ENCODE data around the gene HMX1. TPM values are rescaled to one million over a fixed set of nuclear protein-coding genes. Genes with fewer than 3 reads are reported as not detected.
A peak's percentile ranks its signal among the peaks of the same experiment; 100 is the strongest.

Gene HMX1
- total RNA-seq, 1 donor from 2014 or later = 0.92 TPM

DNA sequence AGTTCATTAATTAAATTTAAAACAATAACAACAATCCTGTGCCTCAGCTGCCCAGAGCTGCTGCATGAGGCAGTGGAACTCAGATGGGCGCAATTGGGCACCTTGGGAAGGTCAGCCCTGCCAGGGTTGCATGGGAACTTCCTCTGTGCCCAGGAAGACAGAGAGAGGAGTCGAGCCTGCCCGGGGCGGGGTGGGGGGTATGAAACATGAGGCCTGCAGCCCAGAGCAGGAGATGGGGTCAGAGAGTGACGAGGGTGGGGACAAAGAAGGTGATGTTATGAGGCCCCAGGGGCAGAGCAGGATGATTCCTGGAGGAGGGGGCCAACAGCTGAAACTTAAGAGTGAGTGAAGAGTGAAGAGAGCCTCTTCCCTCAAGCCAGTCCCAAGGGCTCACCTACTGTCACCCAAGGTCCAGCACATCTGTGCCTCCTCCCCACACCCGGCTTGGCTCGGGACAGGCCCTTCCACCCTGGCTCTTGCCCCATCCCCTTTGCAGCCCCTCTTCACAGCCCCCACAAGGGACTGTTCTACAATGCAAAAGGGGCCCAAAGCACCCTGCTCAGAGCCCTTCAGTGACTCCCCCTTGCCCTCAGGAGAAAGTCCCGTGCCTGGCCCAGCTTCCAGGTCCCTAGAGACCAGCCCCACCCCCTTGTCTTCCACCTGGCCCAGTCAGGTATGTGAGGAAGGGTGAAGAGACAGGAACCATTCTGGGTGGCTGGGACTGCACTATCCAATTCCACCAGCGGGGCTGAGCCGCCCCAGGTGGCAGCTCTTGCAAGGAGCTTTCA, 31.4 kb downstream of the HMX1 start:
- peaks cover 17% of the 10 kb centered on the region for H3K27me3 Mint-ChIP-seq (ENCODE audit: low read depth)
- peaks cover 4% of the 10 kb centered on the region for H3K36me3 Mint-ChIP-seq
- no peak overlapping the region for H3K4me3 Mint-ChIP-seq
- peaks cover 4% of the 10 kb centered on the region for H3K9me3 Mint-ChIP-seq
- H3K27ac Mint-ChIP-seq = no peak overlapping the region
- DNase-seq (ENCODE audit: low spot score in 2 of 2, unreplicated experiment in 2 of 2) = no peak
- TF ChIP-seq, protein P1, sequence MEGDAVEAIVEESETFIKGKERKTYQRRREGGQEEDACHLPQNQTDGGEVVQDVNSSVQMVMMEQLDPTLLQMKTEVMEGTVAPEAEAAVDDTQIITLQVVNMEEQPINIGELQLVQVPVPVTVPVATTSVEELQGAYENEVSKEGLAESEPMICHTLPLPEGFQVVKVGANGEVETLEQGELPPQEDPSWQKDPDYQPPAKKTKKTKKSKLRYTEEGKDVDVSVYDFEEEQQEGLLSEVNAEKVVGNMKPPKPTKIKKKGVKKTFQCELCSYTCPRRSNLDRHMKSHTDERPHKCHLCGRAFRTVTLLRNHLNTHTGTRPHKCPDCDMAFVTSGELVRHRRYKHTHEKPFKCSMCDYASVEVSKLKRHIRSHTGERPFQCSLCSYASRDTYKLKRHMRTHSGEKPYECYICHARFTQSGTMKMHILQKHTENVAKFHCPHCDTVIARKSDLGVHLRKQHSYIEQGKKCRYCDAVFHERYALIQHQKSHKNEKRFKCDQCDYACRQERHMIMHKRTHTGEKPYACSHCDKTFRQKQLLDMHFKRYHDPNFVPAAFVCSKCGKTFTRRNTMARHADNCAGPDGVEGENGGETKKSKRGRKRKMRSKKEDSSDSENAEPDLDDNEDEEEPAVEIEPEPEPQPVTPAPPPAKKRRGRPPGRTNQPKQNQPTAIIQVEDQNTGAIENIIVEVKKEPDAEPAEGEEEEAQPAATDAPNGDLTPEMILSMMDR (IDR thresholded peaks at IDR 0.05; ENCODE audit: unreplicated experiment) = peak; percentile 18
- H3K4me1 Mint-ChIP-seq = peaks cover 10% of the 10 kb centered on the region

DNA sequence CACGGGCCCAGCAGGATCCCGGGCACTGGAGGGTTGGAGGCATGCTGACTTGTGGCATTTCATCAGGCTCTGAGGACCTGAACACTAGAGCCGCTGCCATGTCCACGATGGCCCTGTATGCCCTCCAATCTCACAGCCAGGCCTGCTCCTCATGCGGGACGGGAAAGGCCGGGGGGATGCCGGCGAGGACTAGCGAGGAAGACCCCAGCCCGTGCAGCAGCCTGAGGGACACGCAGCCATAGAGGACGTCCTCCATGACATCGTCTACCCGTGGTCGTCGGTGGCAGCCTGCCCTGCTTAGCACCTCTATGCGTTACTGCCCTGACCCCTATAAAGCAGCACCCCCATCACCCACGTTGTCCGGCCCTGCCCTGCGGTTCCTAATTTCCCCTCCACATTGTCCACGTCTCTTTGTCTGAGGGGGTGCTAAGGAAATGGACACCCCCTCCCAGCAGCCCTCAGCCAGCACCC, 32.6 kb downstream of the HMX1 start:
- H3K4me1 Mint-ChIP-seq = peaks cover 10% of the 10 kb centered on the region

DNA sequence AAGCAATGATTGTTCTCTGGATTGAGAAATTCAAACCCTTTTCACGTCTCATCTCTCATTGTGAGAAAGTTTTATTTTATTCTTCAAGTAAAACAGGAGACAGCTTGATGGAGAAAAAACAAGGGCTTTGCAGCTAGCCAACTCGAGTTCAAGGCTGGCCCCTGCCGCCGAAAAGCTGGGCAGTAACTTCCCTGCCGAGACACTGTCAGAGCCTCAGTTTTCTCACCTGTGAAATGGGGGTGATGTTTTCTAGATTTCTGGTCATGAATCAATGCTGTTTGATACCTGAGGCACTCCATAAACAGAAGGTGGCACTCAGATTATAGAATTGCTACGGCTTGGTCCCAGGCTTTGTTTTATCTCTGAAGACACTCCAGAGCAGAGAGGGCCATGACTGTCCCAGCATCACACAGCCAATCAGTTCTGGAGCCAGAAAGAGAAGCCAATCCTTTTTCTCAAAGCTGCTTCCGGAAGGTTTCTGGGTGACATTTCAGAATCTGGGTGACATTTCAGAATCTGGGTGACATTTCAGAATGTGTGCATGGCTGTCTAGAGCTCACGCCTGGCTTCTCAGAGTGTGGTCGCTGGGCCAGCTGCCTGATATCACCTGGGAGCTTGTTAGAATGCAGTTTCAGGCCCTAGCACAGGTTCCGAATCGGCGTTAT, 33.2 kb downstream of the HMX1 start:
- Mint-ChIP-seq H3K4me1 (peaks cover 10% of the 10 kb centered on the region), H3K36me3 (peaks cover 3% of the 10 kb centered on the region), H3K27me3 (ENCODE audit: low read depth) (peaks cover 5% of the 10 kb centered on the region), H3K4me3 (no peak overlapping the region), H3K9me3 (no peaks in the 10 kb centered on the region), H3K27ac (no peak overlapping the region)
- DNase-seq (ENCODE audit: low spot score in 2 of 2, unreplicated experiment in 2 of 2) = no peak
- TF ChIP-seq, protein P1 (IDR thresholded peaks at IDR 0.05; ENCODE audit: unreplicated experiment) = no peak

More for the DNA sequence above, 32.6 kb downstream of the HMX1 start:
- no peak for DNase-seq (ENCODE audit: low spot score in 2 of 2, unreplicated experiment in 2 of 2)
- H3K9me3 Mint-ChIP-seq = peaks cover 4% of the 10 kb centered on the region
- H3K27ac Mint-ChIP-seq = no peak overlapping the region
- TF ChIP-seq, protein P1 (IDR thresholded peaks at IDR 0.05; ENCODE audit: unreplicated experiment) = no peak
- no peak overlapping the region for H3K4me3 Mint-ChIP-seq
- peaks cover 4% of the 10 kb centered on the region for H3K36me3 Mint-ChIP-seq
- H3K27me3 Mint-ChIP-seq (ENCODE audit: low read depth) = peaks cover 9% of the 10 kb centered on the region

DNA sequence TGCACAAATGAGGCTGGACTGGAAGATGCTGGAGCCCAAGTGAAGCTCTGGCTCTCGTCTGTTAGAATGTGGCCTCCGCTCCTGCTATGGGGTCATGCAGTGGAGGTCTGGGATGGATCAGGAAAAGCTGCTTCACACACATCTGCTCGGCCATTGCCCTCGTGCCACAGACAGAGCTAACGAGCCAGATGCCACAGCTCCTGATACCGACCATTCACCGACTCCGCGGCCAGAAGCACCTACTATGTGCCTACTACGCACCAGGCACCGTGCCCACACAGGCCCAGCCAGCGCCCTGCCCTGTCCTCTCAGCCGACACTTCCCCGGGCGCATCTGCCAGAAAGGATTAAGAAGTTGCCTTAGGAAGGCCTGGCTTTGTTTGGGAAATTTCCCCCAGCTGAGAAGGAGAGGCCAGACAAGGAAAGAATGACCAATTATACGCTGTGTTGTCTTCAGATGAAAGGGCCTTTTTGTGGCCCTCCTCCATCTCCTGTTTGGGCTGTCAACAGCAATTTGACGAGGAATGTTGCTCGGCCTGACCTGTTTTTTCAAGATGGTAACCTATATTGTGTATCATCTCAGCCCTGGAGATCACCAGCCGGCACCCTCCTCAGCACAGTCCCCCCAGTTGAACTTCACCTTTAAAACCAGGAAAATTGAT, 34.3 kb downstream of the HMX1 start:
- Mint-ChIP-seq H3K9me3 (no peaks in the 10 kb centered on the region), H3K36me3 (no peaks in the 10 kb centered on the region), H3K4me1 (peaks cover 10% of the 10 kb centered on the region), H3K27me3 (ENCODE audit: low read depth) (peaks cover 3% of the 10 kb centered on the region), H3K27ac (peak overlapping the region; percentile 23), H3K4me3 (no peak overlapping the region)
- TF ChIP-seq, protein P1 (IDR thresholded peaks at IDR 0.05; ENCODE audit: unreplicated experiment) = no peak
- DNase-seq (ENCODE audit: low spot score in 2 of 2, unreplicated experiment in 2 of 2) = peak in 1 of 2 experiments; percentile 36

DNA sequence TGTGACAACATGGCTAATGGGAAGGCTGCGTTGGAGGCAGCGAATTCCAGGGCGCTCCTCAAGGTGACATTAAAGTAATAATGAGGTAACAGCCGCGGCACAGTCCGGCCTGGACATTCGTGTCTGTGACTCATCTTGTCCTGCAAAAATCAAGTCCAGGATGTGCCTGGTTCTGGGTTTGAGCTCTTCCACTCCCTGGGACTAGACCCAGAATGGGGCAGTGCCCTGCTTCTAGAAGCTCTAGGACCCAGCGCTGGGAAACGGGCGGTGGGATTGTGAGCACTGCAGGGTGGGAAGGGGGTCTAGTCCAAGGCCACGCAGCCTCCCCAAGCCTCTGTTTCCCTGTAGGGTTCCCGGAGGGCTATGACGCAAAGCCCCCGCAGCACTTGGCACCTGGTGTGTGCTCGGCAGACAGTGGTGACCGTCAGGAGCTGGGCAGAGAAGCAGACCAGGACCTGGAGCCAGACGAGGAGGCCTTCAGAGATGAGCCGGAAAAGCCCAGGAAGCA, 34.9 kb downstream of the HMX1 start:
- no peak overlapping the region for H3K27ac Mint-ChIP-seq
- DNase-seq (ENCODE audit: low spot score in 2 of 2, unreplicated experiment in 2 of 2) = no peak

More for the DNA sequence above, 34.9 kb downstream of the HMX1 start:
- no peaks in the 10 kb centered on the region for H3K9me3 Mint-ChIP-seq
- TF ChIP-seq, protein P1 (IDR thresholded peaks at IDR 0.05; ENCODE audit: unreplicated experiment) = no peak
- H3K4me3 Mint-ChIP-seq = no peak overlapping the region
- peaks cover 10% of the 10 kb centered on the region for H3K4me1 Mint-ChIP-seq
- no peaks in the 10 kb centered on the region for H3K36me3 Mint-ChIP-seq
- peaks cover 3% of the 10 kb centered on the region for H3K27me3 Mint-ChIP-seq (ENCODE audit: low read depth)
